ENCODE results near the gene CREB3L2.
A peak's percentile ranks its signal among the peaks of the same experiment; 100 is the strongest.
"Not testable (repeated sequence)": the region's sequence is repeated elsewhere in the genome, so short reads cannot be mapped to it uniquely, and the experiment has no call there.

Gene CREB3L2, protein sequence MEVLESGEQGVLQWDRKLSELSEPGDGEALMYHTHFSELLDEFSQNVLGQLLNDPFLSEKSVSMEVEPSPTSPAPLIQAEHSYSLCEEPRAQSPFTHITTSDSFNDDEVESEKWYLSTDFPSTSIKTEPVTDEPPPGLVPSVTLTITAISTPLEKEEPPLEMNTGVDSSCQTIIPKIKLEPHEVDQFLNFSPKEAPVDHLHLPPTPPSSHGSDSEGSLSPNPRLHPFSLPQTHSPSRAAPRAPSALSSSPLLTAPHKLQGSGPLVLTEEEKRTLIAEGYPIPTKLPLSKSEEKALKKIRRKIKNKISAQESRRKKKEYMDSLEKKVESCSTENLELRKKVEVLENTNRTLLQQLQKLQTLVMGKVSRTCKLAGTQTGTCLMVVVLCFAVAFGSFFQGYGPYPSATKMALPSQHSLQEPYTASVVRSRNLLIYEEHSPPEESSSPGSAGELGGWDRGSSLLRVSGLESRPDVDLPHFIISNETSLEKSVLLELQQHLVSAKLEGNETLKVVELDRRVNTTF

DNA sequence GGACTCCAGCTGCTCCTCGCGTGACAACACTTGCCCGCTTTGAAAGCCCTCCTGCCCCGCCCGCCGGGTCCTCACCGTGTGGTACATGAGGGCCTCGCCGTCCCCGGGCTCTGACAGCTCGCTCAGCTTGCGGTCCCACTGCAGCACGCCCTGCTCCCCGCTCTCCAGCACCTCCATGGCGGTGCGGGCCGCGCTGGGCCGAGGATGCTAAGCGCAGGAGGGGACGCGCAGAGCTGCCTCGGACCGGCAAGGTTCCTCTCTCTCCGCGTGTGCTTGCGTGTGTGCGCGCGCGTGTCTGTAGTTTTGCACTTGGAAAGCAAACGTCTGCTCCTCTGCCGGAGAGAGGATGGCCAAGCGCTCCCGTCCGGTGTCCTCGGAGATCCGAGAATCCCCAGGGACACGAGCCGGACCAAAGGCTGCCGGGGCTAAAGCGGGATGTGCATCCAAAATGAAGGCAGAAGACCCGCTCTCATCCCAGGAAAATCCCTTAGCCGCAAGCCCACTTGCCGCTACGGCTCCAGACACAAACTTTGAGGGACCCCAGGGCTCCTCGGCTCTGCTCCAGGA, at the start of gene CREB3L2:
Gene CREB3L2, minus strand, starts transcription at position 558 of the 567 bp plus-strand sequence. Its CDS starts 381 bp downstream, at position 177.
- peak; percentile 45 for DNase-seq (ENCODE audit: low spot score)

DNA sequence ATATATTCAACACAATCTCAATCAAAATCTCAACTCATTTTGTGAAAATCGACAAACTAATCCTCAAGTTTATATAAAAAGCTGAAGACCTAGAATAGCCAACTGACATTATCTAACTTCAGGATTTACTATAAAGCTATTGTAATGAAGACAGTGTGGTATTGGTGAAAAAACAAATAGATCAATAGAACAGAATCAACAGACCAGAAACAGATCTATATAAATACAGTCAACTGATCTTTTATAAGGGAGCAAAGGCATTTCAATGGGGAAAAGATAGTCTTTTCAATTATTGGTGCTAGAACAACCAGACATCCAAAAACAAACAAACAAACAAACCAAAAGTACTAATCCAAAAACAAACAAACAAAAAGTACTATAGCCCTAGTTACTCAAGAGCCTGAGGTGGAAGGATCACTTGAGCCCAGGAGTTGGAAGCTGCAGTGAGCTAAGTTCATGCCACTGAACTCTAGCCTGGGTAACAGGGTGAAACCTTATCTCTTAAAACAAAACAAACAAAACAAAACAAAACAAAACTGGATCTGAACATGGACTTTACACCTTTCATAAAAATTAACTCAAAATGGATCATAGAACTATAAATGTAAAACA, 47.7 kb upstream of the CREB3L2 start:
- DNase-seq (ENCODE audit: low spot score), result no peak

GRCh38 chr7:138047907-138048306, 46.0 kb upstream of the CREB3L2 start:
- DNase-seq (ENCODE audit: low spot score), result no peak

GRCh38 chr7:138044897-138045296, 43.0 kb upstream of the CREB3L2 start:
- no peak for DNase-seq (ENCODE audit: low spot score)

GRCh38 chr7:138040063-138040462, 38.2 kb upstream of the CREB3L2 start:
- DNase-seq (ENCODE audit: low spot score), result not testable (repeated sequence)

DNA sequence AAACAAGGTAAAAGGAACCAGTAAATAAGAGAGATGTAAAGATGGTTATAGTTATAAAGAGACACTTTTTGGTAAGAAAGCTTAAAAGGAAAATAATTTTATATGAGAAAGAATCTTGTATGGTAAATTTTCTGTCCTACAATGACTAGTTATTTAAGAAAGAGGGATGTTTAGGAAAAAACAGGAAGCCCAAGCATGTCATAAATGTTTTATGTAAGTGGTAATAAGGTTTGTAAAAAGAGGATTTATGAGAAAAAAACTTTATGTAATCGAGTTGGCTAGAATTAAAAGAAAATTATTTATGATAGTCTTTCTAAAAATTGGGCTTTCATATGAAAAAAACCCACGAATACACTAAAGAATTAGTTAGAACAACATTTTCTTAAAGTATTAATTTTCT, 34.2 kb upstream of the CREB3L2 start:
- no peak for DNase-seq (ENCODE audit: low spot score)

- DNase-seq (ENCODE audit: low spot score), result no peak
Observed at GRCh38 chr7:138033241-138033640, 31.4 kb upstream of the CREB3L2 start.

DNA sequence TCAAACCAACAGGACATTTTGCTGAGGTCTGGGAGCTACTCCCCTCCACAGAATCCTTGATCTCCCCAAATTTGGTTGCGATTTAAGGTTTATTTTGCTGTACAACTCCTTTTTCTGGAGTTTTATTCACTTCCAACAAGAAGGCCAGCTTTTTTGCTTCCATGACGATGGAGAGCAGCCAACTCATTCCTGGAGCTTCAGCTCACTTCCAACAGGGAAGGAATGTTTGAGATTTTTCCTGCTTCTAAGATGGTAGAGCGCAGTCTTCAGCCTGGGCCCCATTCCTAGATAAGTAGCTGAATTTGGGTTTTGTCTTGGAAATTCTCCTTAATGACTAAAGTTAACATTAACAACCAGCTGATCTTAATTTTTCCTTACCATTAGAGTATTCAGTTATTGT, 30.9 kb upstream of the CREB3L2 start:
- DNase-seq (ENCODE audit: low spot score), result no peak

DNA sequence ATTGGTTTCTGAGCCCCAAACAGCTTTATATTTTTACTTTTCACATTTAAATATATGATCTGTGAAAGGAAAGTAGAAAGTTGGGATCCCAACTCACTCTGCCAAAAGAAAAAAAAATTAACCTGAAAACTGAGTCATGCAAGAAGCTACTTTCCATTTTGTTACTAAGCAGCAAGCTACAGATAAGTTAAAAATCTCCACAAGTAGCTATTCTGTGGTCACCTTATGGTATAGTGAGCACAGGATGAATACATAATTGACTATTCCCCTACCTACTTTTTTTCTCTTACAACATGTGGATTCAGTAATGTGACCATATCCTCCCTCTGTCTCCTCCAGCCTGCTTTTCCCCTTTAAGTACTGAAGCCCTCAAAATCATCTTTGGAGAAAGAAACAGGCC, 30.3 kb upstream of the CREB3L2 start:
- no peak for DNase-seq (ENCODE audit: low spot score)

GRCh38 chr7:138030679-138031351, 28.9 kb upstream of the CREB3L2 start:
- no peak for DNase-seq (ENCODE audit: low spot score)

DNA sequence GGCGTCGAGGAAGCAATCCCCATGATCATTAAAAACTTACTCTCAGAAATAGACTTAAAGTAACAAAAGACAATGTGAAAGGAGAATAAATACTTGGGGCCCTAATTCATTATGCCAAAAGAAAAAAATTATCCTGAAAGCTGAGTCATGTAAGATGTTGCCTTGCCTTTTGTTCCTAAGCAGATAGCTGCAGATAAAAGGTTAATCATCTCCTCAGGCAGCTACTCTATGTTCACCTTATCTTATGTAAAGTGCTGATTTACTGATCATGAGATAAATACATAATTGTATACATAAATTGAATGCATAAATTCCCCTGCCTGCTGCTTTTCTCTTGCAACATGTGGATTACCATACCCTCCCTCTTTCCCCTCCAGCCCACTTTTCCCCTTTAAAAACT, 28.1 kb upstream of the CREB3L2 start:
- DNase-seq (ENCODE audit: low spot score), result no peak

DNA sequence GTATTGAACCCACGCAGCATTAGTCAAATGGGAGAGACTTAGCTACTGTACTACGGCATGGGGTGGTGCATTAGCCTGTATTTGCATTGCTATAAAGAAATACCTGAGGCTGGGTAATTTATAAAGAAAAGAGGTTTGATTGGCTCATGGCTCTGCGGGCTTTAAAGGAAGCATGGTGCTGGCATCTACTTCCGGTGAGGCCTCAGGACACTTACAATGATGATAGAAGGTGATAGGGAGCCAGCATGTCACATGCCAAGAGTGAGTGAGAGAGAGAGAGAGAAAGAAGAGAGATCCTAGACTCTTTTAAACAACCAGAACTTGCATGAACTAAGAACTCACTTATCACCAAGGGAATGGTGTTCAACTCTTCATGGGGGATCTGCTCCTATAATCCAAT, 27.2 kb upstream of the CREB3L2 start:
- no peak for DNase-seq (ENCODE audit: low spot score)

- no peak for DNase-seq (ENCODE audit: low spot score)
Observed at GRCh38 chr7:138027100-138027499, 25.2 kb upstream of the CREB3L2 start.

DNA sequence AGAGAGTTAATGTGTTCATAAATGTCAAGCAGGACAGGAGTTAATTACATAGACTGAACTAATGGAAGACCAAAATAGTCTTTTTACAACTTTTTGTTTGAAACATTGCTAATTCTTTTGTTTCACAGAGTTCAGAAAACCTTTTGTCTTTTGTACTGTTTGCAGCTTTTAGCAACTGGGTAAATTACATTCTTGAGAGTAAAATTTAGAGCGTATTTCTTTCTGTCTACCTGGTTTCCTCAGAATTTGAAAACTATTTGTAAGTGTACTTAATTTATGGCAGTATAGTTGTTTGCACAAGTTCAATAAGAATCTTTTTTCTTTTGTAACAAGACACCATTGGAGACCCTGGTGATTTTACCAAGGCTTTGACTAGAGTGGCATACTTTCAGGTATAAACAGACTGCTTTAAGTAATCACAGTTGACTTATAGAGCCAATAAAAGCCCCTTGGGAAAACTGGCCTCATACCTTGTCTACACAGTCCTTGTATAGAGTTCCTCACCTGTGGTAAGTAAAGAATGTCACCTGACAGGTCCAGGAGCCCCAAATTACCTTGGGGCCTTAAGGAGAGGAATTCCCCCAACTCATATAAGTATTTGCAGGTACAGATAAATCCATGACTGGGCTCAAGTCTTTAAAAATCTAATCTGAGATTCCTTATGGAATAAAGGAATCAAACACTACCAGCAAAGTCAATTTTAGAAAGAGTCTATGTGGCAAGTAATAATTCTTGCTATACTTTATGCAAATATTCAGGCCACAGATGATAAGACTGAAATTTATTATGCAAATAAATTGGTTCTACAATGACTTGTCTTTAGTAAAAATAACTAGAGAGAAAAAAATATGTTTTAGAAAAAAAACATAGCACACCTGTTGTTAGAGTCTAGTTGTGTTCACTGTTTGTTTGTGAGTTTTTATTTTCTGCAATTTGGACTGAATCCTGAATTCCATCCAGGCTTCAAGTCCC, 23.6 kb upstream of the CREB3L2 start:
- DNase-seq (ENCODE audit: low spot score), result no peak

DNA sequence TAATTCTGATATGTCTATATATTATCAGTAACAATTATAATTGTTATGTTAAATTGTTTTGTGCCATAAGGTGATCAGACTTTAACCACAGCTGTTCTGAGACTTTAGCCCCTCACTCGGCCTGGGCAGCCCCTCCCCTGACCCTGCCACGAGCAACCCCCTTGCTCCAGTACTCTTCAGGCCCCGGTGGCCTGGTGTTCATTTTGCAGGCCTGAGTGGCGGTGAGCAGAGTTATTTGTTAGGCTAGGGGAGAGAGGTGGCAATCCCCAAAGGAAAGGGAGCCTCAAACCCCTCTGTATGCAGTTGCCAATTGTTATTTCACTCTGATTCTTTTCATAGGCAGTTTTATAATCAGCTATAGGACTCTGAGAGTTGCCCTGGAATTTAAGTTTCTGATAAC, 22.9 kb upstream of the CREB3L2 start:
- DNase-seq (ENCODE audit: low spot score), result no peak

- DNase-seq (ENCODE audit: low spot score), result no peak
Observed at GRCh38 chr7:138024343-138024691, 22.4 kb upstream of the CREB3L2 start.

GRCh38 chr7:138023618-138024342, 21.9 kb upstream of the CREB3L2 start:
- DNase-seq (ENCODE audit: low spot score), result no peak

DNA sequence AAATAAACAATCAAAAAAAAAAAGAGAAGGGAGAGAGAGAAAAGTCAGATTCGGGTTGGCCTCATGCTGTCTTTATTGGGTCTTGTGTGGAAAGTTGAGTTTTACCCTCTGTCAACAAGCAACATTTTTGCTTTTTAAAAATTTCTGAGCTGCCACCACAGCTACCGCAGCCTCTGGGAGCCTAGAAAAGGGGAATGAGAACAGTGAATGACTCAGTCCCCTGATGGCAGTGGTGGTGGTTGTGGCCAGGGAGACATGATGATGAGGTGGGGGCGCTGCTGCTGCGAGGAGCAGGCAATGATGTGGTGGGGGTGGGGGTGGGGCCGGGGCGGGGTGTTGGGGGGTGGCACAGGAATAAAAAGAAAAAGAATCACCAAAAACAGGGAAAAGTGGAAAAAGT, 20.0 kb upstream of the CREB3L2 start:
- DNase-seq (ENCODE audit: low spot score), result no peak

GRCh38 chr7:138017992-138018391, 16.1 kb upstream of the CREB3L2 start:
- no peak for DNase-seq (ENCODE audit: low spot score)

- DNase-seq (ENCODE audit: low spot score), result no peak
Observed at GRCh38 chr7:138015096-138015495, 13.2 kb upstream of the CREB3L2 start.

GRCh38 chr7:138014686-138015085, 12.8 kb upstream of the CREB3L2 start:
- no peak for DNase-seq (ENCODE audit: low spot score)

All from hepatic stellate cell (primary cell).